GM12878 (cell line): ENCODE data around the gene GLOD5.

Experiments
- CEBPB ChIP-seq, 2 experiments: fragments of 150-350 bp in 1 of 2; IDR thresholded peaks; 2 replicates each; pipeline ENCODE4 v1.6.1; 2012 to 2014; ENCODE audit warnings: low read depth in 2 of 2, low read length in 2 of 2, borderline replicate concordance in 1 of 2, inconsistent platforms in 1 of 2
- FOXM1 ChIP-seq: IDR thresholded peaks from 2 replicates; pipeline ENCODE4 v1.6.1; 2012; ENCODE audit warnings: low read depth, mild to moderate bottlenecking, inconsistent platforms, low read length, moderate library complexity
- RELA ChIP-seq: fragments of 450-650 bp; IDR thresholded peaks from 2 replicates; pipeline ENCODE4 v1.8.0; 2014; ENCODE audit warnings: borderline replicate concordance; ENCODE audit not compliant: partially characterized antibody
- SIN3A ChIP-seq: IDR thresholded peaks from 2 replicates; pipeline ENCODE4 v1.6.1; 2012; ENCODE audit warnings: low read depth, low read length, improper control_type of control experiment
- SMAD1 ChIP-seq: fragments of 450-650 bp; IDR thresholded peaks from 2 replicates; pipeline ENCODE4 v1.6.1; 2018; ENCODE audit warnings: mild to moderate bottlenecking, low read depth; ENCODE audit not compliant: partially characterized antibody
- SUZ12 ChIP-seq: fragments of 200-600 bp; sonication (generic); IDR thresholded peaks from one replicate; pipeline ENCODE4 v1.6.1; 2018; ENCODE audit warnings: antibody characterized with exemption, mild to moderate bottlenecking; ENCODE audit not compliant: unreplicated experiment
- TF ChIP-seq, protein P1 (sequence below): IDR thresholded peaks from 2 replicates; pipeline ENCODE4 v1.6.1; 2012; ENCODE audit warnings: low read length, inconsistent platforms
- TF ChIP-seq, protein P2 (sequence below): IDR thresholded peaks from 2 replicates; pipeline ENCODE4 v1.6.1; 2012; ENCODE audit warnings: low read depth, low read length, improper control_type of control experiment

DNA sequence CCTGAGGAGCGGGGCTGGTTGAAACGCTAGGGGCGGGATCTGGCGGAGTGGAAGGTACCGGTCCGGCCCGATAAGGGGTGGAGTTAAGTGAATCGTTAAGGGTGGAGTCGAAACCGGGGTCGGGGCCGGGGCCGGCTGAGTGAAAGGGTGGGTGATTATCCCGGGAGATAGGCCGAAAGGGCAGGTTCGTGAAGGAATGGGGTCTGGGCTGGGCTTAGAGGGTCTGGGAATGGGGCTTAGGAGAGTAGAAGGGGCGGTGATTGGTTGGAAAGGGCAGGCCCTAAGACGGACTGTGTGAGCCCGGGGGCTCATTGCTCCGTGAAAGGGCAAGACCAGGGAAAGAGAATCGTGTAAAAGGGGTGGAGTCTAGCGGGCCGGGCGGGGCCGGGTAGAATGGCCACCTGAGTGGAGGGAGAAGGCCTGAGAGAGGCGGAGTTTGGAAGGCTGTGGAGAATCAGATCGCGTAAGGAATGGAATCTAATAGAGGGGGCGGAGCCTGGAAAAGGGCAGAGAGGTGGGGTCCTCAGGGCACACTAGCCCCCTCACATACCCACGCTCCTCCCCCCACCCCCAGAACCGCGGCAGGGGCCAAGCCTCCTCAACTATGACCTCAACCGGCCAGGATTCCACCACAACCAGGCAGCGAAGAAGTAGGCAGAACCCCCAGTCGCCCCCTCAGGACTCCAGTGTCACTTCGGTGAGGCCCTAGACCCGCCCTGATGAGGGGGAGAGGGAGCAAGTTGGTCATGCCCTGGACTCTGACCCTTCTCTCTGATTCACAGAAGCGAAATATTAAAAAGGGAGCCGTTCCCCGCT, 40.8 kb downstream of the GLOD5 start:
- TF ChIP-seq, protein P1, sequence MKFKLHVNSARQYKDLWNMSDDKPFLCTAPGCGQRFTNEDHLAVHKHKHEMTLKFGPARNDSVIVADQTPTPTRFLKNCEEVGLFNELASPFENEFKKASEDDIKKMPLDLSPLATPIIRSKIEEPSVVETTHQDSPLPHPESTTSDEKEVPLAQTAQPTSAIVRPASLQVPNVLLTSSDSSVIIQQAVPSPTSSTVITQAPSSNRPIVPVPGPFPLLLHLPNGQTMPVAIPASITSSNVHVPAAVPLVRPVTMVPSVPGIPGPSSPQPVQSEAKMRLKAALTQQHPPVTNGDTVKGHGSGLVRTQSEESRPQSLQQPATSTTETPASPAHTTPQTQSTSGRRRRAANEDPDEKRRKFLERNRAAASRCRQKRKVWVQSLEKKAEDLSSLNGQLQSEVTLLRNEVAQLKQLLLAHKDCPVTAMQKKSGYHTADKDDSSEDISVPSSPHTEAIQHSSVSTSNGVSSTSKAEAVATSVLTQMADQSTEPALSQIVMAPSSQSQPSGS = no peak
- TF ChIP-seq SMAD1 (no peak), SUZ12 (no peak), FOXM1 (no peak), RELA (no peak), CEBPB (IDR thresholded peaks at IDR 0.05; ENCODE audit: borderline replicate concordance in 1 of 2, low read depth in 2 of 2, low read length in 2 of 2) (no peak), SIN3A (no peak)
- TF ChIP-seq, protein P2, sequence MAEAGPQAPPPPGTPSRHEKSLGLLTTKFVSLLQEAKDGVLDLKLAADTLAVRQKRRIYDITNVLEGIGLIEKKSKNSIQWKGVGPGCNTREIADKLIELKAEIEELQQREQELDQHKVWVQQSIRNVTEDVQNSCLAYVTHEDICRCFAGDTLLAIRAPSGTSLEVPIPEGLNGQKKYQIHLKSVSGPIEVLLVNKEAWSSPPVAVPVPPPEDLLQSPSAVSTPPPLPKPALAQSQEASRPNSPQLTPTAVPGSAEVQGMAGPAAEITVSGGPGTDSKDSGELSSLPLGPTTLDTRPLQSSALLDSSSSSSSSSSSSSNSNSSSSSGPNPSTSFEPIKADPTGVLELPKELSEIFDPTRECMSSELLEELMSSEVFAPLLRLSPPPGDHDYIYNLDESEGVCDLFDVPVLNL = no peak
